Endothelial cell of umbilical vein (primary cell): Measurements from ENCODE around the gene MFGE8. TPM values are rescaled to one million over a fixed set of nuclear protein-coding genes. Genes with fewer than 3 reads are reported as not detected.

Experiments
- BruUV-seq: library from RNA; stranded (reverse); fragments of 400-500 nt; replicated peaks from 2 replicates; lab custom pipeline; 2021; lab: Mats Ljungman, UMichigan
- CTCF ChIA-PET: fragments of 300-600, 350-600 bp; sonication (Branson Sonifier 250); formaldehyde crosslinking; loops from one replicate; lab custom pipeline; 2021; ENCODE audit warnings: antibody characterized with exemption, inconsistent platforms; lab: Charles Lee
- POLR2A ChIA-PET: fragments of 300-600, 350-600 bp; sonication (Branson Sonifier 250); formaldehyde crosslinking; loops from one replicate; lab custom pipeline; 2021; ENCODE audit warnings: antibody characterized with exemption, inconsistent platforms; lab: Charles Lee
- DNase-seq: peaks from one replicate; pipeline ENCODE4 v3.0.0-alpha.2; 2011; ENCODE audit warnings: low read depth, low spot score
- FAIRE-seq: peaks from 2 replicates; lab custom pipeline; 2011; peaks lifted over from hg19 to GRCh38; lab: Jason Lieb, UNC
- H2AFZ ChIP-seq: 2 replicates; pipeline ENCODE4 v1.6.0; 2012; ENCODE audit warnings: low read depth, low read length, control low read depth, inconsistent platforms
- H3K27ac ChIP-seq: 2 replicates; pipeline ENCODE4 v1.5.1; 2011; ENCODE audit warnings: low read depth, mild to moderate bottlenecking, control low read depth, low read length, moderate library complexity; ENCODE audit not compliant: insufficient read depth
- H3K27me3 ChIP-seq, 2 experiments: 2 replicates each; pipeline versions ENCODE4 v1.6.0 to v1.6.1; 2011; ENCODE audit warnings: low read length in 2 of 2, mixed read lengths in 1 of 2; ENCODE audit not compliant: control insufficient read depth in 2 of 2, insufficient read depth in 2 of 2
- H3K36me3 ChIP-seq, 2 experiments: 2 replicates in 1 of 2; 3 replicates in 1 of 2; pipeline ENCODE4 v1.5.1; 2011; ENCODE audit warnings: low read length in 2 of 2, mild to moderate bottlenecking in 1 of 2, moderate library complexity in 1 of 2; ENCODE audit not compliant: control insufficient read depth in 2 of 2, insufficient read depth in 2 of 2; ENCODE audit errors: extremely low read depth in 1 of 2
- H3K4me1 ChIP-seq: 3 replicates; pipeline ENCODE4 v1.5.1; 2011; ENCODE audit warnings: mild to moderate bottlenecking, low read length; ENCODE audit not compliant: control insufficient read depth, insufficient read depth; ENCODE audit errors: extremely low read depth
- H3K4me2 ChIP-seq: 2 replicates; pipeline ENCODE4 v1.6.1; 2011; ENCODE audit warnings: low read length, control low read depth, mixed read lengths; ENCODE audit not compliant: insufficient read depth
- H3K4me3 ChIP-seq, 3 experiments: fragments of 200-600 bp in 1 of 3; sonication (generic), shearing (Covaris generic) in 1 of 3; replicated peaks in 1 of 3; 2 replicates each; pipeline ENCODE4 v1.5.1; 2011 to 2016; ENCODE audit warnings: control low read depth in 3 of 3, low read length in 3 of 3, mild to moderate bottlenecking in 2 of 3, inconsistent platforms in 1 of 3, low read depth in 1 of 3, moderate library complexity in 1 of 3; ENCODE audit not compliant: insufficient read depth in 1 of 3
- H3K79me2 ChIP-seq: 2 replicates; pipeline ENCODE4 v1.6.0; 2012; ENCODE audit warnings: low read length, inconsistent platforms; ENCODE audit not compliant: control insufficient read depth, insufficient read depth
- H3K9ac ChIP-seq: replicated peaks from 2 replicates; pipeline ENCODE3; 2011; ENCODE audit warnings: low read length, control low read depth; ENCODE audit not compliant: insufficient read depth; ENCODE audit errors: extremely low read depth
- H3K9me1 ChIP-seq: replicated peaks from 3 replicates; pipeline ENCODE4 v1.6.0; 2011; ENCODE audit warnings: mild to moderate bottlenecking, low read length; ENCODE audit not compliant: control insufficient read depth, insufficient read depth; ENCODE audit errors: extremely low read depth
- H3K9me3 ChIP-seq: replicated peaks from 2 replicates; pipeline ENCODE4 v1.5.1; 2012; ENCODE audit warnings: low read length, inconsistent platforms; ENCODE audit not compliant: control insufficient read depth, insufficient read depth
- H4K20me1 ChIP-seq: replicated peaks from 2 replicates; pipeline ENCODE3; 2011; ENCODE audit warnings: mild to moderate bottlenecking, low read length; ENCODE audit not compliant: control insufficient read depth, insufficient read depth; ENCODE audit errors: extremely low read depth
- JUN ChIP-seq: IDR thresholded peaks from 2 replicates; pipeline ENCODE4 v1.6.1; 2011; ENCODE audit warnings: borderline replicate concordance, low read depth; ENCODE audit not compliant: insufficient read length, insufficient read depth
- POLR2AphosphoS5 ChIP-seq: IDR thresholded peaks from 2 replicates; pipeline ENCODE4 v1.6.1; 2012; ENCODE audit warnings: low read depth, mild to moderate bottlenecking, control low read depth, low read length, moderate library complexity; ENCODE audit not compliant: insufficient read depth
- dilution Hi-C: fragments of 300-500 bp; cut with MboI; formaldehyde crosslinking; loops from one replicate; pipeline ENCODE4 v1.15.0; 2019; ENCODE audit warnings: low sequenced_read_pairs; ENCODE audit not compliant: extremely low pct_ligation_motif_present
- intact Hi-C: fragments of 100-400 bp; cut with micrococcal nuclease; formaldehyde crosslinking; loops from one replicate; pipeline ENCODE4 v1.10.0; 2022
- polyA plus RNA-seq, 4 experiments: library from polyadenylated mRNA; depleted of rRNA in 3 of 4; stranded (reverse) in 3 of 4; unstranded in 1 of 4; fragments of >200 nt; gene quantifications; 2 replicates each; pipeline versions ENCODE4 v1.2.1 to v1.2.3, GENCODE V29; 2011 to 2012; ENCODE audit warnings: missing spikeins in 1 of 4
- total RNA-seq: library from RNA; stranded (reverse); gene quantifications from 2 replicates; pipeline ENCODE4 v1.2.3, GENCODE V29; 2021
- TF ChIP-seq, protein P1 (sequence below), 2 donors: IDR thresholded peaks; 1 replicate in 1 of 2; 2 replicates in 1 of 2; pipeline ENCODE4 v1.5.1; 2011; ENCODE audit warnings: low read length in 2 of 2, mild to moderate bottlenecking in 2 of 2, moderate library complexity in 2 of 2, control low read depth in 1 of 2, inconsistent platforms in 1 of 2, low read depth in 1 of 2; ENCODE audit not compliant: insufficient read depth in 1 of 2; ENCODE audit errors: extremely low read depth in 1 of 2

The MFGE8 gene
- total and polyA plus RNA-seq, 2 donors (not counting 3 experiments of a cell fraction or from before 2014, with no cell fraction given), result 108 to 117 TPM

DNA sequence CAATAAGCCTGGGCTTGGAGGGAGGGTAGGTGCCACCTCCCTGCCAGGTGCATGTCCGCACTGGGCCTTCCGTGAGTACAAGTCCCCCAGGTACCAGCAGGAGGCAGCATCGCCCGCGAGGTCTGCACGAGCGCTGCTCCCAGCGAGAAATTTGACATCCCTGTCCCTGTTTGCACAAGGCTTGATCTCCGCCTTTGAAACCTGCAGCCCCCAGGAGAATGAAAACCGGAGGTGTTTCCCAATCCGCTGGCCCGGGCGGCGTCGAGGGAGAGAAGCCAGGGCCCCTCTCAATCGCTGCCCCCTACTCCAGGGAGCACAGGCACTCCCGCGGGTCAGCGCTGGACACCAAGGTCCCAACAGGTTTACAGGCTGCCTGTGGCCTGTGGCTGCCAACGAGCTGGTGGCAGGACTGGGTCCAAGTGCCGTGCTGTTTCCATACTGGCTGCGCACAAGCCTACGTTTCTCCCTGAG is 18.8 kb downstream of the MFGE8 start:
- ChIA-PET POLR2A (no interaction called here), CTCF (interaction anchor here (0.6 to 4.1 kb wide), 7 partner anchors 11 to 283 kb away, joined by 3 to 27 read pairs (median 6); no protein-coding TSS in a partner anchor)
- H3K27me3 ChIP-seq, result no peaks in the 10 kb centered on the region
- DNase-seq (peak; percentile 72), FAIRE-seq (peak; percentile 65)
- H3K9me3 ChIP-seq, result no peaks in the 10 kb centered on the region
- BruUV-seq, result no TSS peak
- no peaks in the 10 kb centered on the region for H4K20me1 ChIP-seq
- H3K9me1 ChIP-seq, result no peaks in the 10 kb centered on the region
- intact Hi-C loops (loop anchor here (1.0 kb wide), 1 partner anchor 123 kb away; no protein-coding TSS in a partner anchor), dilution Hi-C loops (no loop called here)
- TF ChIP-seq JUN, result no peak
- no peak for TF ChIP-seq POLR2AphosphoS5
- TF ChIP-seq, protein P1, sequence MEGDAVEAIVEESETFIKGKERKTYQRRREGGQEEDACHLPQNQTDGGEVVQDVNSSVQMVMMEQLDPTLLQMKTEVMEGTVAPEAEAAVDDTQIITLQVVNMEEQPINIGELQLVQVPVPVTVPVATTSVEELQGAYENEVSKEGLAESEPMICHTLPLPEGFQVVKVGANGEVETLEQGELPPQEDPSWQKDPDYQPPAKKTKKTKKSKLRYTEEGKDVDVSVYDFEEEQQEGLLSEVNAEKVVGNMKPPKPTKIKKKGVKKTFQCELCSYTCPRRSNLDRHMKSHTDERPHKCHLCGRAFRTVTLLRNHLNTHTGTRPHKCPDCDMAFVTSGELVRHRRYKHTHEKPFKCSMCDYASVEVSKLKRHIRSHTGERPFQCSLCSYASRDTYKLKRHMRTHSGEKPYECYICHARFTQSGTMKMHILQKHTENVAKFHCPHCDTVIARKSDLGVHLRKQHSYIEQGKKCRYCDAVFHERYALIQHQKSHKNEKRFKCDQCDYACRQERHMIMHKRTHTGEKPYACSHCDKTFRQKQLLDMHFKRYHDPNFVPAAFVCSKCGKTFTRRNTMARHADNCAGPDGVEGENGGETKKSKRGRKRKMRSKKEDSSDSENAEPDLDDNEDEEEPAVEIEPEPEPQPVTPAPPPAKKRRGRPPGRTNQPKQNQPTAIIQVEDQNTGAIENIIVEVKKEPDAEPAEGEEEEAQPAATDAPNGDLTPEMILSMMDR (IDR thresholded peaks at IDR 0.05; ENCODE audit: extremely low read depth in 1 of 2, insufficient read depth in 1 of 2, low read depth in 1 of 2, low read length in 2 of 2), result peak; percentile 69 to 85
- peak overlapping the region in 2 of 3 experiments; percentile 44 to 69 for H3K4me3 ChIP-seq
- H2AFZ ChIP-seq, result peak overlapping the region; percentile 59
- no peak overlapping the region for H3K9ac ChIP-seq
- peaks cover 36% of the 10 kb centered on the region for H3K4me1 ChIP-seq
- H3K4me2 ChIP-seq, result peak overlapping the region; percentile 58
- peaks cover 0 to 3% of the 10 kb centered on the region in 2 experiments for H3K36me3 ChIP-seq
- no peaks in the 10 kb centered on the region for H3K79me2 ChIP-seq
- no peak overlapping the region for H3K27ac ChIP-seq
